Neural cell (in vitro differentiated cells): ENCODE data around the gene BICD1. TPM values are rescaled to one million over a fixed set of nuclear protein-coding genes. Genes with fewer than 3 reads are reported as not detected.

Experiments used
- H2AFZ ChIP-seq: fragments of 200-600, 300-800 bp; sonication (generic), shearing (Covaris generic); 2 replicates; pipeline ENCODE4 v1.6.0; 2014; ENCODE audit warnings: low read depth, mild to moderate bottlenecking, antibody characterized with exemption, low read length, moderate library complexity
- H3F3A ChIP-seq: fragments of 200-600 bp; shearing (Covaris generic); 2 replicates; pipeline ENCODE4 v1.6.1; 2016; ENCODE audit warnings: mild to moderate bottlenecking, moderate library complexity, mixed read lengths, antibody characterized with exemption, low read length; ENCODE audit not compliant: insufficient read depth, poor library complexity, severe bottlenecking
- H3K27ac ChIP-seq: fragments of 200-600, 300-800 bp; sonication (generic), shearing (Covaris generic); 2 replicates; pipeline ENCODE4 v1.5.1; 2014; ENCODE audit warnings: mild to moderate bottlenecking, low read length, moderate library complexity
- H3K27me3 ChIP-seq: fragments of 300-800, 200-600 bp; sonication (generic), shearing (Covaris generic); 2 replicates; pipeline ENCODE4 v1.6.0; 2014; ENCODE audit warnings: mild to moderate bottlenecking, low read depth, low read length, moderate library complexity; ENCODE audit not compliant: insufficient read depth
- H3K36me3 ChIP-seq: fragments of 300-800, 200-600 bp; sonication (generic), shearing (Covaris generic); 2 replicates; pipeline ENCODE4 v1.5.1; 2014; ENCODE audit warnings: mild to moderate bottlenecking, antibody characterized with exemption, low read length, moderate library complexity; ENCODE audit not compliant: insufficient read depth
- H3K4me2 ChIP-seq: fragments of 300-800, 200-600 bp; sonication (generic), shearing (Covaris generic); 2 replicates; pipeline ENCODE4 v1.6.0; 2014; ENCODE audit warnings: mild to moderate bottlenecking, low read length
- H3K4me3 ChIP-seq: fragments of 300-800, 200-600 bp; sonication (generic), shearing (Covaris generic); 2 replicates; pipeline ENCODE4 v1.5.1; 2014; ENCODE audit warnings: mild to moderate bottlenecking, low read length, moderate library complexity
- H3K79me2 ChIP-seq: fragments of 200-600 bp; shearing (Covaris generic); replicated peaks from 2 replicates; pipeline ENCODE4 v1.6.0; 2014; ENCODE audit warnings: mild to moderate bottlenecking, low read length, moderate library complexity; ENCODE audit not compliant: insufficient read depth
- H3K9ac ChIP-seq: fragments of 300-800, 200-600 bp; sonication (generic), shearing (Covaris generic); 2 replicates; pipeline ENCODE4 v1.6.1; 2016; ENCODE audit warnings: mild to moderate bottlenecking, low read length, mixed read lengths
- H3K9me2 ChIP-seq: fragments of 200-600 bp; shearing (Covaris generic); 2 replicates; pipeline ENCODE4 v1.6.1; 2016; ENCODE audit warnings: mild to moderate bottlenecking, low read length, mixed read lengths; ENCODE audit not compliant: insufficient read depth
- H3K9me3 ChIP-seq: fragments of 200-600, 300-800 bp; sonication (generic), shearing (Covaris generic); 2 replicates; pipeline ENCODE4 v1.6.1; 2016; ENCODE audit warnings: mild to moderate bottlenecking, mixed run types, low read length, moderate library complexity, mixed read lengths
- H4K20me1 ChIP-seq: fragments of 200-600 bp; shearing (Covaris generic); 2 replicates; pipeline ENCODE4 v1.6.1; 2016; ENCODE audit warnings: mild to moderate bottlenecking, mixed run types; ENCODE audit not compliant: insufficient read depth
- CTCF ChIP-seq: fragments of 450-650 bp; IDR thresholded peaks from 2 replicates; pipeline ENCODE4 v1.5.1; 2014; ENCODE audit warnings: antibody characterized with exemption, mild to moderate bottlenecking, moderate library complexity; ENCODE audit not compliant: poor library complexity, severe bottlenecking
- EP300 ChIP-seq: fragments of 450-650 bp; conservative IDR thresholded peaks from 2 replicates; pipeline ENCODE4 v1.6.1; 2014; ENCODE audit warnings: antibody characterized with exemption, mild to moderate bottlenecking, moderate library complexity; ENCODE audit not compliant: poor library complexity, severe bottlenecking
- EZH2 ChIP-seq: fragments of 200-600, 300-800 bp; shearing (Covaris generic), sonication (generic); IDR thresholded peaks from 2 replicates; pipeline ENCODE4 v1.6.1; 2014; ENCODE audit warnings: antibody characterized with exemption, low read length, borderline replicate concordance, mild to moderate bottlenecking; ENCODE audit not compliant: insufficient read depth, poor library complexity, severe bottlenecking
- MXI1 ChIP-seq: fragments of 450-650 bp; conservative IDR thresholded peaks from 2 replicates; pipeline ENCODE4 v1.6.1; 2014; ENCODE audit warnings: antibody characterized with exemption, mild to moderate bottlenecking; ENCODE audit not compliant: poor library complexity, severe bottlenecking
- POLR2AphosphoS5 ChIP-seq: IDR thresholded peaks from 2 replicates; pipeline ENCODE4 v1.6.1; 2012
- RAD21 ChIP-seq: fragments of 450-650 bp; conservative IDR thresholded peaks from 2 replicates; pipeline ENCODE4 v1.6.1; 2014; ENCODE audit warnings: antibody characterized with exemption, mild to moderate bottlenecking, moderate library complexity
- REST ChIP-seq: IDR thresholded peaks from 2 replicates; pipeline ENCODE4 v1.6.1; 2012; ENCODE audit warnings: borderline replicate concordance
- SMC3 ChIP-seq: fragments of 450-650 bp; conservative IDR thresholded peaks from 2 replicates; pipeline ENCODE4 v1.6.1; 2014; ENCODE audit warnings: antibody characterized with exemption, mild to moderate bottlenecking, moderate library complexity; ENCODE audit not compliant: poor library complexity
- TAF1 ChIP-seq: IDR thresholded peaks from 2 replicates; pipeline ENCODE4 v1.6.1; 2012; ENCODE audit warnings: low read depth
- polyA plus RNA-seq: library from polyadenylated mRNA; depleted of rRNA; stranded (reverse); fragments of >200 nt; gene quantifications from 2 replicates; pipeline ENCODE4 v1.2.3, GENCODE V29; 2014

BICD1 gene
- polyA plus RNA-seq, 1 donor from 2014 or later = 41.1 TPM

- Histone ChIP-seq H3K27ac (no peak overlapping the region), H3K4me3 (no peak overlapping the region), H4K20me1 (no peaks in the 10 kb centered on the region), H3K79me2 (no peaks in the 10 kb centered on the region), H3K9me2 (no peaks in the 10 kb centered on the region), H2AFZ (no peak overlapping the region), H3K27me3 (no peaks in the 10 kb centered on the region), H3K36me3 (peaks cover 10% of the 10 kb centered on the region), H3K9me3 (no peaks in the 10 kb centered on the region), H3F3A (no peaks in the 10 kb centered on the region), H3K4me2 (no peak overlapping the region), H3K9ac (no peak overlapping the region)
- TF ChIP-seq RAD21 (no peak), MXI1 (no peak), EZH2 (no peak), SMC3 (no peak), EP300 (no peak), CTCF (no peak), TAF1 (no peak), REST (no peak), POLR2AphosphoS5 (no peak)
Observed at GRCh38 chr12:32343496-32343895, 236.8 kb downstream of the BICD1 start.

GRCh38 chr12:32344047-32344446, 237.4 kb downstream of the BICD1 start:
- Histone ChIP-seq H3K9me3 (no peaks in the 10 kb centered on the region), H2AFZ (no peak overlapping the region), H4K20me1 (no peaks in the 10 kb centered on the region), H3K27ac (no peak overlapping the region), H3K27me3 (no peaks in the 10 kb centered on the region), H3K4me3 (no peak overlapping the region), H3K36me3 (peaks cover 6% of the 10 kb centered on the region), H3K4me2 (no peak overlapping the region), H3F3A (no peaks in the 10 kb centered on the region), H3K79me2 (no peaks in the 10 kb centered on the region), H3K9me2 (no peaks in the 10 kb centered on the region), H3K9ac (no peak overlapping the region)
- TF ChIP-seq MXI1 (no peak), CTCF (no peak), POLR2AphosphoS5 (no peak)
